Right lobe of liver (tissue), 6 donors: ENCODE measurements around the gene MTFR2. TPM values are rescaled to one million over a fixed set of nuclear protein-coding genes. Genes with fewer than 3 reads are reported as not detected.

Experiments used
- ATAC-seq, 4 donors: fragments of 200-7000 bp; cut with Tn5 transposase; one replicate each; pipeline ENCODE4 v1.9.1; 2020; ENCODE audit warnings: mild to moderate bottlenecking in 4 of 4, moderate library complexity in 4 of 4
- DNase-seq, 3 donors: peaks; one replicate each; pipeline ENCODE4 v3.0.0-alpha.2; 2020
- H3K27ac ChIP-seq, 3 donors: fragments of 200-600 bp; one replicate each; pipeline ENCODE4 v1.8.0; 2022
- H3K27me3 ChIP-seq, 2 donors: fragments of 200-600 bp; one replicate each; pipeline ENCODE4 v1.8.0; 2022
- H3K36me3 ChIP-seq, 4 donors: fragments of 200-600 bp; sonication (generic) in 1 of 4; one replicate each; pipeline versions ENCODE4 v1.5.1 to v1.8.0; 2017 to 2022; ENCODE audit warnings: control low read depth in 1 of 4
- H3K4me1 ChIP-seq, 4 donors: fragments of 200-600 bp; sonication (generic) in 1 of 4; one replicate each; pipeline versions ENCODE4 v1.5.1 to v1.8.0; 2017 to 2022; ENCODE audit warnings: control low read depth in 1 of 4
- H3K4me3 ChIP-seq, 3 donors: fragments of 200-600 bp; one replicate each; pipeline ENCODE4 v1.8.0; 2022
- H3K9me3 ChIP-seq, 4 donors: fragments of 200-600 bp; sonication (generic) in 1 of 4; one replicate each; pipeline versions ENCODE4 v1.5.1 to v1.8.0; 2017 to 2022; ENCODE audit warnings: control low read depth in 1 of 4
- POLR2A ChIP-seq: fragments of 450-650 bp; IDR thresholded peaks from one replicate; pipeline ENCODE4 v1.6.1; 2017; ENCODE audit warnings: antibody characterized with exemption, mild to moderate bottlenecking
- WGBS: methylation state at CpG from one replicate; pipeline ENCODE4 v1.1.6; 2018; ENCODE audit warnings: low coverage, low lambda C conversion rate; ENCODE audit not compliant: insufficient coverage; ENCODE audit errors: missing lambda C conversion rate; 5-methylcytosine and 5-hydroxymethylcytosine counted together
- intact Hi-C, 2 donors: fragments of 100-400 bp; cut with DNase I; formaldehyde crosslinking; loops; one replicate each; pipeline versions ENCODE4 v1.11.2 to v1.14.1; 2022
- total RNA-seq, 6 experiments: library from RNA; depleted of rRNA in 2 of 6; stranded (reverse); fragments of >200 nt in 2 of 6; fragmentation: NEBNext Ultra II Directional in 3 of 6; extraction: Animal tissue kit (Norgen Biotek cat#: 25700) in 3 of 6; gene quantifications; one replicate each; pipeline versions ENCODE4 v1.1.0 to v1.2.4, GENCODE V29; 2016 to 2023
- TF ChIP-seq, protein P1 (sequence below), 4 donors: fragments of 200-600 bp in 3 of 4; fragments of 450-650 bp in 1 of 4; IDR thresholded peaks; one replicate each; pipeline versions ENCODE4 v1.5.1 to v1.8.0; 2016 to 2022; ENCODE audit warnings: antibody characterized with exemption in 4 of 4, mild to moderate bottlenecking in 2 of 4
- donor health status: DM: no; HTN: yes; CAD: no.
- donor health status: DM: no; HTN: no; CAD: no.
- donor health status: DM: no; HTN: no; CAD: no.
- donor health status: DM: no; HTN: yes; CAD: no.
- donor health status: DM: no; HTN: yes; CAD: no.

Gene MTFR2
- total RNA-seq, 6 experiments from 2014 or later: 0.12 to 0.68 (median 0.45) TPM; not detected in 2

DNA sequence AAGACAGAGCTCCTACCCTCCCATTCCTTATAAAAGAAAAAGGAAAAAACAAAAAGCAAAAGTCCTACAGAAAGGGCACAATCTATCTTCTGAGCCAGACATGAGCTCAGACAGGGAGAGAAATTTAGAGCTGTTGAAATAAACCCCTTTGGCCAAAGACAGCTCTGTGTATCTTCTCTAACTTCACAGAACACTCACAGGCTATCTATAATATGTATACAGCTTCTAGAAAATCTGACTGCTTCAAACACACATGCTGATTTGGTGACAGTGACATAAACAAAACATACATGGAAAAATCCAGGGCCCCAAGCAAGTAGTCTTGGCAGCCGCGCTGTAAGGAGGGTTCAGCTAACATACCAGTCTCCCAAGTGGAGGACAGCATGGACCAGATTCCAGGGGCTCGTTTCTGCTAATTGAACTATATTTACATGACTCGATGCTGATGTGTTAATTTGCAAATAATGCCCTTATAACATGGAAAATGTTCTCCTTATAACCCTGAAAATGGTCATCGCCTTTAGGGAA lies 37.0 kb downstream of the MTFR2 start:
- ATAC-seq: no peak
- 81% methylated on average over 5 of the region's 5 CpGs for WGBS
- Histone ChIP-seq H3K27ac (no peak overlapping the region), H3K4me3 (no peak overlapping the region), H3K9me3 (no peaks in the 10 kb centered on the region), H3K4me1 (no peaks in the 10 kb centered on the region), H3K27me3 (no peaks in the 10 kb centered on the region), H3K36me3 (no peaks in the 10 kb centered on the region)
- no peak for DNase-seq
- no peak for TF ChIP-seq POLR2A
- TF ChIP-seq, protein P1, sequence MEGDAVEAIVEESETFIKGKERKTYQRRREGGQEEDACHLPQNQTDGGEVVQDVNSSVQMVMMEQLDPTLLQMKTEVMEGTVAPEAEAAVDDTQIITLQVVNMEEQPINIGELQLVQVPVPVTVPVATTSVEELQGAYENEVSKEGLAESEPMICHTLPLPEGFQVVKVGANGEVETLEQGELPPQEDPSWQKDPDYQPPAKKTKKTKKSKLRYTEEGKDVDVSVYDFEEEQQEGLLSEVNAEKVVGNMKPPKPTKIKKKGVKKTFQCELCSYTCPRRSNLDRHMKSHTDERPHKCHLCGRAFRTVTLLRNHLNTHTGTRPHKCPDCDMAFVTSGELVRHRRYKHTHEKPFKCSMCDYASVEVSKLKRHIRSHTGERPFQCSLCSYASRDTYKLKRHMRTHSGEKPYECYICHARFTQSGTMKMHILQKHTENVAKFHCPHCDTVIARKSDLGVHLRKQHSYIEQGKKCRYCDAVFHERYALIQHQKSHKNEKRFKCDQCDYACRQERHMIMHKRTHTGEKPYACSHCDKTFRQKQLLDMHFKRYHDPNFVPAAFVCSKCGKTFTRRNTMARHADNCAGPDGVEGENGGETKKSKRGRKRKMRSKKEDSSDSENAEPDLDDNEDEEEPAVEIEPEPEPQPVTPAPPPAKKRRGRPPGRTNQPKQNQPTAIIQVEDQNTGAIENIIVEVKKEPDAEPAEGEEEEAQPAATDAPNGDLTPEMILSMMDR (IDR thresholded peaks at IDR 0.05): no peak
- intact Hi-C loops: no loop called here

DNA sequence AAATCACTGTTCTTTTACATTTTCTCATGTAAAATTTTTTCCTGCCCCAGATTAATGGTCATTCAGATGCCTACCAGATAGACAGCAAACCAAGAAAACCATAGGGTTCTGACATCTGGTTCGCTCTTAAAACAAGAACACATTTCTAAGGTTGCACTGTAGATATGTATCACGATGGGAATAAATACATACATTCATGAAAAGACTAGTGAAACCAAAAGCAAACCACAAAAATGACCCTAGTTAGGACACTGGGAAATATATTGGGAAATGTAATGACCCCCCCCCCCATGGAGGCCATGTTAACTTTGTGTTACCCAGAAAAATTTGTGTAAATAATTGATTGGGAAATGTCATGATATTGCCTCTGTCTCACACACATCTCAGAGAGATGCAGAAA lies 37.5 kb downstream of the MTFR2 start:
- intact Hi-C loops: no loop called here
- H3K4me1 ChIP-seq: no peaks in the 10 kb centered on the region
- no peak for TF ChIP-seq POLR2A
- TF ChIP-seq, protein P1 (IDR thresholded peaks at IDR 0.05): no peak
- H3K27ac ChIP-seq: no peak overlapping the region
- H3K9me3 ChIP-seq: no peaks in the 10 kb centered on the region
- no peak overlapping the region for H3K4me3 ChIP-seq
- no peak for ATAC-seq
- no peaks in the 10 kb centered on the region for H3K27me3 ChIP-seq
- DNase-seq: no peak
- H3K36me3 ChIP-seq: no peaks in the 10 kb centered on the region
- WGBS: 83% methylated on average over 2 of the region's 2 CpGs

DNA sequence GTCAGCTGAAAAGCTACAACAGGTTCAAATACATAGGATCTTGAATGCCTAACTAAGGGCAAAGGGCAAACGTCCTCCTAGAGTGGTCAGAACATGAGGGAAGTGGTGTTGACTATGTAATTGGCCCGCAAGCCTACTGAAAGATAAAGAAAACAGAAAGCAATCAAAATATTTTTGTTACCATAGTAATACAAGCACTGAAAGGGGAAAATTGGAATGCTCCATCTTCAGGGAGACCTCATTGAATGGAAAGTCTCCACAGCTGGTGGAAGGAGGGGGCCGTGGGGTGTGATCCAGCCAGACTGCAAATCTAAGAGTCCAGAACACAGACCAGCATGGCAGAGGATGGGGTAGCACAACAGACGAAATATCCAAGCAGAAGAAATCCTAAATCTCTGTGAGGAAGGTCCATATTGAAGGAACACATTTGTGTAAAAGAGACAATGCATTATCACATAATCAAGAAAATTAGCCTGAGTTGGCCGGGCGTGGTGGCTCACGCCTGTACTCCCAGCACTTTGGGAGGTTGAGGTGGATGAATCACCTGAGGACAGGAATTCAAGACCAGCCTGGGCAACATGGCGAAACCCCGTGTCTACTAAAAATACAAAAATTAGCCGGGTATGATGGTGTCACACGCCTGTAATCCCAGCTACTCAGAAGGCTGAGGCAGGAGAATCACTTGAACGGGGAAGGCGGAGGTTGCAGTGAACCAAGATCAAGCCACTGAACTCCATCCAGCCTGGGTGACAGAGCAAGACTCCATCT lies 39.5 kb downstream of the MTFR2 start:
- H3K27me3 ChIP-seq: no peaks in the 10 kb centered on the region
- ATAC-seq (no peak), DNase-seq (no peak)
- 82% methylated on average over 9 of the region's 13 CpGs for WGBS
- TF ChIP-seq, protein P1 (IDR thresholded peaks at IDR 0.05): no peak
- TF ChIP-seq POLR2A: no peak
- H3K9me3 ChIP-seq: no peaks in the 10 kb centered on the region
- H3K36me3 ChIP-seq: no peaks in the 10 kb centered on the region
- intact Hi-C loops: no loop called here
- H3K27ac ChIP-seq: no peak overlapping the region
- no peak overlapping the region for H3K4me3 ChIP-seq
- no peaks in the 10 kb centered on the region for H3K4me1 ChIP-seq

DNA sequence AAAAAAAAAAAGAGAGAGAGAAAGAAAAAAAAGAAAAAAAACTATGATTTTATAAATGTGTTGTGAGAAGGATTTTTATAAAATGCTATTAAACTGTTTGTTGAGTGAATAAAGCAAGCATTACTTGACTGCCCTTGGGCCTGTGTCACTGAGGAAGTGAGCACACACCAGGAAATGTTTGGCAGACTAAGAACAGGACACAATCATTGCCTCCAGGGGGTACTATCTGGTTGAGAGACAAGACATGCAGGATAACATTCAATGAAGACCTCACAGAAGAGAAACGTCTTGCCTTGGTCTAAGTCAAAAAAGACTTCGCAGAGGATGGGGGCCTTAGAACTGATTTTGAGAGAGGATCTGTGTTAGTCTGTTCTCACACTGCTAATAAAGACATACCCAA lies 40.6 kb downstream of the MTFR2 start:
- intact Hi-C loops: loop anchor here in 1 of 2 donors (10.0 kb wide), 1 partner anchor 185 kb away; no protein-coding TSS in a partner anchor
- Histone ChIP-seq H3K9me3 (no peaks in the 10 kb centered on the region), H3K4me3 (no peak overlapping the region), H3K27me3 (no peaks in the 10 kb centered on the region), H3K4me1 (no peaks in the 10 kb centered on the region), H3K27ac (no peak overlapping the region), H3K36me3 (no peaks in the 10 kb centered on the region)
- 100% methylated on average over 2 of the region's 2 CpGs for WGBS
- ATAC-seq: no peak
- no peak for DNase-seq
- no peak for TF ChIP-seq POLR2A
- TF ChIP-seq, protein P1 (IDR thresholded peaks at IDR 0.05): no peak
